ENCODE measurements around the gene PBRM1.
"Not testable (repeated sequence)": the region's sequence is repeated elsewhere in the genome, so short reads cannot be mapped to it uniquely, and the experiment has no call there.

PBRM1 gene

GRCh38 chr3:52535411-52536111 is 150.2 kb downstream of the PBRM1 start:
- no peak for DNase-seq

- DNase-seq, result no peak
Observed at GRCh38 chr3:52534281-52535183, 151.2 kb downstream of the PBRM1 start.

DNA sequence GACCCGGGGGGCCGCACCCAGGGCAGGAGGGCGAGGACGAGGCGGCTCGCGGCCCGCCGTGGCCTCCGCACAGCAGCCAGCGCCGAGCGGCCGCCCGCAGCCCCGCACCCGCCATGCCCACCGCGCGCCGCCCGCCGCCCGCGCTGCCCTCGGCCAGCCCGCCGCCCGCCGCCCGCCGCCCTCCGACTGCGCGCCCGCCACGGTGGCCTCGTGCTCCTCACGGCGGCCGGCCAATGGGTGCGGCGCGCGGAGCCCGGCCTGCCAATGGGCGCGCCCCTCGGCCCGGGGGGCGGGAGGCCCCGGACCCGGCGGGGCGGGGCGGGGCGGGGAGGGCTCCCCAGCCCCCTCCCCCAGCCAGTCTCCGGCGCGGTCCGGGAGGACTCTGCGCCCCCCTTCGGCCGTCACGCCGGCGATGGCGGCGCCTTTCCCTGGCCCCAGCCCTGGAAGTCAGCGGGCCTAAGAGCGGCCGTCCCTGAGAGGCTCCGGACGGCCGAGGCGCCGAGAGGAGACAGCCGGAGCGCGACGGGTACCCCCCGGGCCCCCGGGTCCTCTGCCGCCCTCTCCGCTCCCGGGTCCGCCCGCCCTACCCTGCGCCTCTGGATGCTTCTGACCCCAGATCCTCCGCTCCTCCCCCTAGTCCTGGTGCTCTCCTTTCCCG is 152.0 kb downstream of the PBRM1 start, which contains the start of gene NT5DC2:
Gene NT5DC2 (minus strand): TSS at position 235 of the 658 bp plus-strand sequence. CDS start 120 bp downstream, at position 115.
- DNase-seq, result no peak

- DNase-seq, result no peak
Observed at GRCh38 chr3:52532838-52533622, 152.7 kb downstream of the PBRM1 start.

DNA sequence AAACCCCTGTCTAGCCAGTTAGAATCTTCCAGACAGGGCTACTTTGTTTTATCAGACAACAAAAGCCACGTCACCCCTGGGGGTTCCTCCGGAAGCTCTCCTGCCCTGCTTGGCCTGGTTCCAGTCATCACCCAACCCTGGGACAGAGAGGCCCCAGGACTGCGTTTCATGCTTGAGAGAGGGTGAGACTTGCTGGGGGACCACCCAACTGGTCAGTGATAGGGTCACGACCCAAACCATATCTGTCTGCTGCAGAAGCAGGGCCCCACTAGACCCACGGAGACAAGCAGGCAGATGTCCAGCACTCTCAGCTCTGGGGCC is 153.2 kb downstream of the PBRM1 start:
- no peak for DNase-seq

DNA sequence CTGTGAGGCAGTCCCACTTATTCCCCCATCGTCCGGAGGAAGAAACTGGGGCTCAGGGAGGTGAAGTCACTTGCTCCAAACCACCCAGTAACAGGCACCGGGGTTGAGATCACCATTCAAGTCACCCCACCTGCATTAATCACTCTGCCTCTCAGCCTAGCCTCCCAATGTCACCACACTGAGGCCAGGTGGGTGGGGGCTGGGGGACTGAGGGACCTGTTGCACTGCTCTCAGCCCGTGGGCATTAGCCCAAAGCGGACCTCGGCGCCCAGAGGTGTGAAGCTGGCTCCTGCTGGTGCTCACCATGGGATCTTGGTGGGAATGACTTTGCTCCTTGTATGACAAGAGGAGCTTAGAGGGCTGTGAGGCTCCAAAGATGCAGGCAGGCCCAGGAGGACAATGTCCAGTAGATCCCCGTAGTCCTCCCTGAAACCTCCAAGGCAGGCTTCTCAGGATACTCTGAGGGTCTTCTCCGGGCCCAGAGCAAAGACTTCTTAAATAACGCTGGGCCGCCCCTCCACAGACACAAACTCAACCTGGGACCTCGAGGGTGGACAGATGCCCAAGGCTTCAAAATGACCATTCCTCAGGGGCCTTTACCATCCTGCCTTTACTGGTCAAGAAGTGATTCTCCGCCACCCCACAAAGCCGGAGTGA is 153.7 kb downstream of the PBRM1 start:
- DNase-seq, result no peak

DNA sequence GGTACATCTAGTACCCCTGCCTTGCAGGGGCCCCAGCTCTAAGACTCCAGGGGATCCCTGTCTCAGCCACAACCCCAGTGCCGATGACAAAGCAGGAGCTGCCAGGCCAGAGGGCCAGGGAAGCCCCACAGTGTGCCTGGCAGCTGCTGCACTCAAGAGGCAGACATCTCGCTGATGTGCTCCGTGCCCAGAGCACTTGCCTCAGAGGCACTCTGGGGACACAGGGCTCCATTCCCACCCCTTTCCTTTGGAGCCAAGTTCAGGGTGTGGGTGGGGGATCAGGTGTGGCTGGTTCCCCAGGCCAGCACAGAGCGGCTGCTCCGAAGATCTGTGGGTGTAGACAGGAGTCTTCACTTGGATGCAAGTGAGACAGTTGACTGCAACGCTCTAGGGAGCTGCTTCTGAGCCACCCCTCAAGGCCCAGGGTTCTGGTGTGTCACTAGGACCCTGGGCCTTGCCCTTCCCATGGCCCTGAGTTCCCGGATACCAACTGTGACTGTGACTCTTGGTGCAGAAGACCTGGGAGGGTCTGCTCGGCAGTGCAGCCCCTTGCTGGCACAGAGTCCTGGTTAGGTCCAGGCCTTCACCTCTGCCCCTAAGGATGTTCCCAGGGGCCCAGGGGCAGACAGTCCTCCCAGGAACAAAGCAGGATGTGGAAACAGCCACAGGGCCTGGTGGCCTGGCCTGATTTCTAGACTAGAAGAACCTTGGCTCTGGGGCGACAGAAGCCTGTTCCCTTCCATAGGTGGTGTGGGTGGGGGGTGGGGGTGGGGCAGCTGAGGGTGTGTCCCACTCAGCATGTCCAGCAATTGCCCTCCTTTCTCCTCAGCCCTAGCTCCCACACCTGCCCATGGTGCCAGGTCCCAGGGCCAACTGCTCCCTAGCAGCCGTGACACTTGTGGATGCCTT is 154.5 kb downstream of the PBRM1 start:
- DNase-seq, result no peak

- peak; percentile 39 to 47 for DNase-seq
Observed at GRCh38 chr3:52529376-52530333, 156.1 kb downstream of the PBRM1 start.

DNA sequence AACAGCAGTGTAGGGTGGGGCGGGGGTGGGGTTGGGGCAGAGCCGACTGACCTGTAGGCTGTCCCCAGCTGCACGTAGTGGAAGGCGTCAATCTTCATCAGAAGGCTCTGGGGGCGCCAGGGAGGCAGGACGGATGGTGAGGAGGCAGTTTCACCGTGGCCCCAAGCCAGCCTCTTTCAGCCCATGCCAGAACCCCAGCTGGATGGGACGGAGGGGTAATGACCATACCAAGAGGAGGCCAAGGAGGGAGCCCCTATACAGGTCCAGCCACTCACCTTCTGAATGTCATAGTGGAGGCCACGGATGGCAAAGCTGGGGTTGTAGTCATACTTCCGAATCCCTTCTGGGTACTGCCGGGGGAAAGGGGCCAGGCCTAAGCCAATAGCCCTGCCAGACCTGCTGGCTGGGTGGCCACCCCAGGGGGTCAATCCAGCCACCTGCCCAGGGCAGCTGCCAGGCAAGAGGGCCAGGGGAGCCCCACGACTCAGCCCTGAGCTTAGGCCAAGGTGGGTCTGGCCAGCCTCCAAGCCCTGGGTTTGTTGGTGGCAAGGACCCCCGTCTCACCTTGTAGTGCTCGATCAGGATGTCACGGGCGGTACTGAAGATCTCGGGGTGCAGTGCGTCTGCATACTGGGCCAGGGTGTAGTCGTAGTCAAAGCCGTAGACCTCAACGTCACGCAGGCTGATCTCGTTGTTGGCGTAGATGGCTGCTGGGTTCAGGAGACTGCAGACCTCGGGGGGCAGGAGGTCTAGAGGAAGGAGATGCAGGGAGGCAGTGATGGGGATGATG is 156.9 kb downstream of the PBRM1 start:
- no peak for DNase-seq

DNA sequence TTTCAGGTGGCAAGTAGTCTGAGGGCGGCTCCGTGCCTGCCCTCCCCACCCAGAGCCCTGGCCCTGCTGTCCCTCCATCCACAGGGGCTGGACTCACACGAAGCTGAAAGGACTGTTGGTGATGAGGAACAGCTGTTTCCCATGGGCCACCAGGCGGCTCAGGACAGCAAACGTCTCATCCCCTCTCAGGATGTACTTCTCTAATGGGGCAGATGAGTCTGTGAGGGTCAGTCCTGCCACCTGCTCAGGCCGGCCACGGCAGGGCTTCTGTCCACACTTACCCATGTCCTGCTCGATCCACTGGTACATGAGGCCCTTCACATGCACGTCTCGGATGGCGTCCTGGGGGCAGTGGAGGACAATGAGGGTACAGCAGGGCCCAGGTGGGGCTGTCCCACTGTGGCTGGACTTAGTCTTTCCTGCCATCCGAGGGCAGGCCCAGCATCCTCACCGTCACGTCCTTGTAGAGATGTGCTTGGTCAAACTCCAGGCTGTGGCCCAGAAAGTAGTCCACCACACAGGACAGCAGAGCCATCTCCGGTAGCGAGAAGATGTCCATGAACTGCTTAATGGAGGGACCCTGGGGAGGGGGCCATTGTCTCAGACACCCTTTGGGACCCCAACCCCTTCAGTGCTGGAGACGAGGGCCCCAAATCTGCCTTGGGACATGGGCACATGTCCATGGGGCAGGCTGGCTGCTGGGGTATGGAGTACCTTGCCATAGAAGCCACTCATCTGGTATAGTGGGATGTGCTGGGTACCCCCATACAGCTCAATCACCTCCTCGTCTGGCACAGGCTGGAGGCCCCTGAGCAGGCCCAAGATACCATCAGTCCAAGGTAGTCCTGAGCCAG is 157.8 kb downstream of the PBRM1 start:
- DNase-seq, result no peak

DNA sequence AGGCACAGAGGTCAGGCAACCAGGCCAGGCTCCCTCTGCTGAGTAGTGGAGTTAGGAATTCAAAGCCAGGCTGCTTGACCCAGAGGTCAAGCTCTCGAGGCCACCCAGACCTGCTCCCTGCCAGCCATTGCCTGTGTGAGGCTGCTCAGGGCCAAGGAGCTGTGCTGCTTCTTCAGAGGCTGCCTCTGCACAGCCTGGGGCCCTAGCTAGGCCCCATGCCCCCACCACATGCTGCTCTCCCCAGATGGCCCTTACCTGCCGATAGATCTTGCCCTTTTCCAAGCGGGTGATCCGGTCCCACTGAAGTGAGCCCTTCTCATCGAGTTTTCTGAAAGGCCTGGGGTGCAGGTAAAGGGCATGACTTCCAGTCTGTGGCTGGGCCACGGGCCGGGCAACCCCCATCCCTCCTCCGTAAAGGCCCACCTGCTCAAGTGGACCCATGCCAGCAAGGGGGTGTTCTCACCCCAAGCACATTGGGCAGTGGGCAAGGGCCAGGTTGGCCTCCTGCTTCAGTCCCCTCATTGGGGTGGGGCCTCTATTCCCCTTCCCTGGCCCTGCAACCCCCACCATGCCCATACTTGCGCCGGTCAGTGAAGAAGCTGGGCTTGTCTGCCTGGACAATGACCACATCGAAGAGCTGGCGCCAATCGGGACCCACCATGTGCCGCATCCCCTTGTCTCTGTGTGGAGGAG is 158.5 kb downstream of the PBRM1 start:
- no peak for DNase-seq

- DNase-seq, result not testable (repeated sequence)
Observed at GRCh38 chr3:52526671-52527038, 159.1 kb downstream of the PBRM1 start.

DNA sequence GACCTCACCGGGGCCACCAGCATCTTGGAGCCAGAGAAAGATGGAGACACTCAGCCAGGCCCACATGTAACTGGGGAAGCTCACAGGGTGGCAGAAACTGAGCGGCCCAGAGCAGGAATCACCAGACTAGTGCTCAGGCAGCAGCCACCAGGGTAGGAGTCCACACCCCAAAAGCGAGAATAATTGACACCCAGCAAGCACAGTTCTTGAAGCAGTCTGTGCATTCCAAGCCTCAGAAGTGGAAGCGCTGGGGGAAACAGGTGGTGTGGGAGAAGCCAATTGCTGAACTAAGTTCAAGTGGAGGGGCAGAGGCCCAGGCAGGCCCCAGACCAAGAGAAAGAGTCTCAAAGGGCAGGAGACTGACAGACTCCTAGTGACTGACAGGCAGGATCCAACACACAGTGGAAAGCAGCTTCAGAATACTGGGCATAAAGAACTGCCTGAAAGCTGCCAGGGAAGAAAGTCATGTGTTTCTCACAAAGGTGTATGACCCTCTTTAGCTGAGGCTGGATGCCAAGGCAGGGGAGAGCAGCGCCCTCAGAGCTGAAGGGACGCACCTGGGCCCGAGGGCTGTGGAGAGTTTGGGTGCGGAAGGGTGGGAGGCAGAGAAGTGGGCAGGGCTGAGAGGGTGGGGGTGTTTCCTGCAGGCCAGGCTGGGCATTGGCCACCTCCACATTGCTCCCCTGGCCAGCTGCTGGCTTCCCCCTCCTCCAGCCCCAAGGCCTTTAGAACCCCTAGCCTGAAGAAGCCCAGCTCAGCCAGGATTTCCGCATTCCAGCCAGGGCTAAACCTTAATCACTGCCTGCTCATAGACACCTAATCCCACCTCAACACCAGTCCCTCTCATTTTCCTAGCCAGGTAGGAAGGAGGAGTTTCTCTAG is 159.8 kb downstream of the PBRM1 start:
- no peak for DNase-seq

- no peak for DNase-seq
Observed at GRCh38 chr3:52524752-52525679, 160.7 kb downstream of the PBRM1 start.

- DNase-seq, result no peak
Observed at GRCh38 chr3:52524258-52524751, 161.4 kb downstream of the PBRM1 start.
